Osteoblast (primary cell): ENCODE data around the gene NEGR1. TPM values are rescaled to one million over a fixed set of nuclear protein-coding genes. Genes with fewer than 3 reads are reported as not detected.

Experiments
- DNase-seq: peaks from one replicate; pipeline ENCODE4 v3.0.0; 2011; ENCODE audit warnings: low spot score, mixed read lengths; ENCODE audit not compliant: insufficient read length; ENCODE audit errors: missing footprints
- H2AFZ ChIP-seq: 2 replicates; pipeline ENCODE4 v1.6.0; 2011; ENCODE audit warnings: mild to moderate bottlenecking, low read length
- H3K27ac ChIP-seq: 2 replicates; pipeline ENCODE4 v1.5.1; 2011; ENCODE audit warnings: mild to moderate bottlenecking, low read depth, low read length, moderate library complexity
- H3K27me3 ChIP-seq: 2 replicates; pipeline ENCODE4 v1.6.0; 2012; ENCODE audit warnings: mild to moderate bottlenecking, control low read depth, inconsistent platforms, low read length, moderate library complexity; ENCODE audit not compliant: insufficient read depth
- H3K36me3 ChIP-seq: 2 replicates; pipeline ENCODE4 v1.5.1; 2011; ENCODE audit warnings: mild to moderate bottlenecking, low read length, control low read depth, moderate library complexity; ENCODE audit not compliant: insufficient read depth
- H3K4me1 ChIP-seq: 2 replicates; pipeline ENCODE4 v1.5.1; 2011; ENCODE audit warnings: mild to moderate bottlenecking, low read length, control low read depth, moderate library complexity; ENCODE audit not compliant: insufficient read depth
- H3K4me2 ChIP-seq: 2 replicates; pipeline ENCODE4 v1.6.0; 2011; ENCODE audit warnings: mild to moderate bottlenecking, low read length; ENCODE audit not compliant: insufficient read depth
- H3K4me3 ChIP-seq: fragments of 200-600 bp; sonication (generic); 3 replicates; pipeline ENCODE4 v1.5.1; 2012; ENCODE audit warnings: mild to moderate bottlenecking, low read length, inconsistent platforms; ENCODE audit not compliant: insufficient read depth
- H3K79me2 ChIP-seq: 2 replicates; pipeline ENCODE4 v1.6.0; 2012; ENCODE audit warnings: mild to moderate bottlenecking, low read length, control low read depth, inconsistent platforms; ENCODE audit not compliant: insufficient read depth
- H3K9me3 ChIP-seq: 2 replicates; pipeline ENCODE4 v1.5.1; 2011; ENCODE audit warnings: low read depth, low read length, control low read depth
- H4K20me1 ChIP-seq: 2 replicates; pipeline ENCODE4 v1.6.0; 2012; ENCODE audit warnings: mild to moderate bottlenecking, low read length, control low read depth; ENCODE audit not compliant: insufficient read depth
- total RNA-seq: library from RNA; depleted of rRNA; stranded (reverse); fragments of >200 nt; gene quantifications from 2 replicates; pipeline ENCODE4 v1.2.3, GENCODE V29; 2012
- TF ChIP-seq, protein P1 (sequence below): IDR thresholded peaks from 2 replicates; pipeline ENCODE4 v1.5.1; 2011; ENCODE audit warnings: mild to moderate bottlenecking, low read depth, low read length, moderate library complexity; ENCODE audit errors: extremely low read depth

The NEGR1 gene
- total RNA-seq, 1 donor, result 18.1 TPM

DNA sequence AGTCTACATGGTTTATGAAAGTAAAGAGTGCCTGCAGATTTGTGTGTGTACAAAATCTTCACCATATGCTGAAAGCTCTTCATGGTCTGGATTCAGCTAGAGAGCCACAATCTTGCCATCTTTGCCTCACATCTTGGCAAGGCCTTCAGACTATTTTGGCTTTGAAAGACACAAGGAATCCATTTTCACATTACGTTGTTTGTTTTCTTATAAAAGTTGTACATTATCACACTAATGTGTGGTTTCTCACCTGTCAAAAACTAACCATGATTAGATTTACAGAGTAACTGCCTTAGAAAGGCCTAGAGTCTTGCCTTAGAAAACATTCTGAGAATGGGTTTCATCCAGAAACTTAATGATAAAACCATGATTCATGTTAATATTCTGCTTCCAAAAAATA is 494.6 kb downstream of the NEGR1 start:
- TF ChIP-seq, protein P1, sequence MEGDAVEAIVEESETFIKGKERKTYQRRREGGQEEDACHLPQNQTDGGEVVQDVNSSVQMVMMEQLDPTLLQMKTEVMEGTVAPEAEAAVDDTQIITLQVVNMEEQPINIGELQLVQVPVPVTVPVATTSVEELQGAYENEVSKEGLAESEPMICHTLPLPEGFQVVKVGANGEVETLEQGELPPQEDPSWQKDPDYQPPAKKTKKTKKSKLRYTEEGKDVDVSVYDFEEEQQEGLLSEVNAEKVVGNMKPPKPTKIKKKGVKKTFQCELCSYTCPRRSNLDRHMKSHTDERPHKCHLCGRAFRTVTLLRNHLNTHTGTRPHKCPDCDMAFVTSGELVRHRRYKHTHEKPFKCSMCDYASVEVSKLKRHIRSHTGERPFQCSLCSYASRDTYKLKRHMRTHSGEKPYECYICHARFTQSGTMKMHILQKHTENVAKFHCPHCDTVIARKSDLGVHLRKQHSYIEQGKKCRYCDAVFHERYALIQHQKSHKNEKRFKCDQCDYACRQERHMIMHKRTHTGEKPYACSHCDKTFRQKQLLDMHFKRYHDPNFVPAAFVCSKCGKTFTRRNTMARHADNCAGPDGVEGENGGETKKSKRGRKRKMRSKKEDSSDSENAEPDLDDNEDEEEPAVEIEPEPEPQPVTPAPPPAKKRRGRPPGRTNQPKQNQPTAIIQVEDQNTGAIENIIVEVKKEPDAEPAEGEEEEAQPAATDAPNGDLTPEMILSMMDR, result no peak

DNA sequence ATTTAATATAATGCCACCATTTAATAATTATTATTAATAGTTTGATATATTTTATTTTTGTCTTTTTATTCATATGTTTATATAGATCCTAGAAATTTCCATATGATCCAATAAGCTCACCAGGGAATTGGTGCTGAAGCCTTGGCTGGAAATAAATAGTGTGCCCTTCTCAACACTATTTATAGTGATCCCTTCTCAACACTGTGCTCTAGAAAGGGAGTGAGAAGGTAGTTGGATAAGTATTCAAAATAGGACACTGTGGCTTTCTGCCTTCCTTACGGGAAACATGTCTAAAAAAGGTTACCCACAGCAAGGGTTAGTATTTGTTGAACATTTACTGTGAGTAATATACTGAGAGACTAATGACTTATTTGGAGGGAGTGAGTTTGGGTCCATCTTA is 496.1 kb downstream of the NEGR1 start:
- no peaks in the 10 kb centered on the region for H3K36me3 ChIP-seq
- H3K27me3 ChIP-seq, result no peaks in the 10 kb centered on the region
- TF ChIP-seq, protein P1, result no peak
- no peak for DNase-seq
- no peaks in the 10 kb centered on the region for H3K9me3 ChIP-seq
- no peaks in the 10 kb centered on the region for H4K20me1 ChIP-seq
- H2AFZ ChIP-seq, result no peak overlapping the region
- H3K4me2 ChIP-seq, result no peak overlapping the region
- H3K4me3 ChIP-seq, result no peak overlapping the region
- H3K79me2 ChIP-seq, result no peaks in the 10 kb centered on the region
- no peaks in the 10 kb centered on the region for H3K4me1 ChIP-seq
- H3K27ac ChIP-seq, result no peak overlapping the region

More for the DNA sequence above, 494.6 kb downstream of the NEGR1 start:
- no peaks in the 10 kb centered on the region for H3K36me3 ChIP-seq
- H3K9me3 ChIP-seq, result no peaks in the 10 kb centered on the region
- no peak overlapping the region for H2AFZ ChIP-seq
- no peak overlapping the region for H3K4me3 ChIP-seq
- H4K20me1 ChIP-seq, result no peaks in the 10 kb centered on the region
- H3K4me2 ChIP-seq, result no peak overlapping the region
- H3K79me2 ChIP-seq, result no peaks in the 10 kb centered on the region
- no peak overlapping the region for H3K27ac ChIP-seq
- no peak for DNase-seq
- no peaks in the 10 kb centered on the region for H3K27me3 ChIP-seq
- H3K4me1 ChIP-seq, result no peaks in the 10 kb centered on the region

DNA sequence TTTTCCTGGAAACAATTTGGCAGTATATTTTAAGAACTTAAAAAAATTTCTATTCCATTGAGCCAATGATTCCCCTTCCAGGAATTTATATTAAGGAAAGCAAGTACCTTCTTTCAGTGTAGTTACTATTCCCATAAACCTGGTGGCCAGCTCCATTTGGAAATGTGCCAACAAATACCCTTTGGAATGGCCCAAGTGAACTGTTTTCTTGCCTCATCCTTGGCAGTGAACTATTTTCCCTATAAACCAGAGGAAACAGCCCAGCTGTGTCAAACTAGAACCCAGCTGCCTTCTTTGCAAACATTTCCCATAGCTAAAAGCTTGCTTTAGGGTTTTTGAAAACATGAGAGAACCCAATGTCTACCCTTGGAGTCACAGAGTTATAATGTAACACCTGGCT is 496.9 kb downstream of the NEGR1 start:
- H3K4me1 ChIP-seq, result no peaks in the 10 kb centered on the region
- no peaks in the 10 kb centered on the region for H4K20me1 ChIP-seq
- H3K4me2 ChIP-seq, result no peak overlapping the region
- H3K9me3 ChIP-seq, result no peaks in the 10 kb centered on the region
- H3K27me3 ChIP-seq, result no peaks in the 10 kb centered on the region
- H3K4me3 ChIP-seq, result no peak overlapping the region
- no peak overlapping the region for H2AFZ ChIP-seq
- no peak for DNase-seq
- no peaks in the 10 kb centered on the region for H3K36me3 ChIP-seq
- H3K79me2 ChIP-seq, result no peaks in the 10 kb centered on the region
- no peak overlapping the region for H3K27ac ChIP-seq
- TF ChIP-seq, protein P1, result no peak

DNA sequence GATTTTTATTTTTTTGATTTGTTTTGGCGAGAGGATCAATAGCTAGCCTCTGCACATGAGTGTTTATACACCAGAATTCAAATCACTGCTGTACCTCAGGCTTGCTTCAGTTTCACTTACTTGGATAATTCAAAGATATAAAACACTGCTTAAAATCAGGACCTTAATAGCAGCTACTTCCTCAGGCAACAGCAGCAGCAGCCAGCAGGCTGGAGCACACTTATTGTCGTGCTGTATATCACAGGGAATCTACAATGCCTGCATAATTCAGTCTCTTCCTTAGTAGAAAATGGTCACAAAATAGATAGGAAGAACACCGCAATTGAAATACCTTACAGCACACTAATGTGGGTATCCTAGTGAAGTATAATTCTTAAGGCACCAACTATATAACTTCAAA is 497.3 kb downstream of the NEGR1 start:
- Histone ChIP-seq H3K79me2 (no peaks in the 10 kb centered on the region), H3K4me3 (no peak overlapping the region), H3K27me3 (no peaks in the 10 kb centered on the region), H2AFZ (no peak overlapping the region), H3K4me1 (no peaks in the 10 kb centered on the region), H3K36me3 (no peaks in the 10 kb centered on the region), H4K20me1 (no peaks in the 10 kb centered on the region), H3K27ac (no peak overlapping the region), H3K4me2 (no peak overlapping the region), H3K9me3 (no peaks in the 10 kb centered on the region)
- no peak for DNase-seq
- TF ChIP-seq, protein P1, result no peak
